Prostate gland (tissue), 1 donor: ENCODE results near the gene APOBEC3B.
"Not testable (repeated sequence)": the region's sequence is repeated elsewhere in the genome, so short reads cannot be mapped to it uniquely, and the experiment has no call there.

Experiments used
- POLR2A ChIP-seq: fragments of 450-650 bp; IDR thresholded peaks from one replicate; pipeline ENCODE4 v1.6.1; 2016; ENCODE audit warnings: antibody characterized with exemption, mild to moderate bottlenecking
- POLR2AphosphoS5 ChIP-seq: sonication (generic); formaldehyde crosslinking; IDR thresholded peaks from one replicate; pipeline ENCODE4 v1.6.1; 2017; ENCODE audit warnings: antibody characterized with exemption

DNA sequence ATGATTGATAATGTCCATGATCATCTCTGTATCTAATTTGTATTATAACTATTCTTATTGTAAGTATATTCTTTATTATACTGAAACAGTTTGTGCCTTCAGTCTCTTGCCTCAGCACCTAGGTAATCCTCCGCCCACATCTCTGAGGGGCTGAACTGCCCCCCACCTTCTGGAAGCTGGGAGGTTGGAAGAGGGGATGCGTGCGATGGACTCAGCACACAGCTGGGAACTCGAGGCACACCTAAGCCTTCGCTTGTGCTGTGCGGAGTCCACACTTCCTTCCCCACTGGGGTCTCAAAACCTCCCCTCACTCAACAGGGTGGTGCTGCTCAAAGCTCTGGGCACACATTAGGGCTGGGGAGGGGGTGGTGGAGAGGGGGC, 31.4 kb downstream of the APOBEC3B start:
- not testable (repeated sequence) for TF ChIP-seq POLR2A, POLR2AphosphoS5
